Parathyroid adenoma (tissue), 2 donors: ENCODE measurements around the gene RAB14.

Experiments
- H2AFZ ChIP-seq: fragments of 300-600 bp; sonication (generic); one replicate; pipeline ENCODE4 v1.7.0; 2017; ENCODE audit warnings: antibody characterized with exemption, mild to moderate bottlenecking
- H3K27ac ChIP-seq: fragments of 300-600 bp; sonication (generic); one replicate; pipeline ENCODE4 v1.7.0; 2017
- H3K27me3 ChIP-seq: fragments of 300-600 bp; sonication (generic); one replicate; pipeline ENCODE4 v1.7.0; 2017; ENCODE audit warnings: low read length; ENCODE audit not compliant: control insufficient read depth, insufficient read depth
- H3K36me3 ChIP-seq: fragments of 300-600 bp; sonication (generic); one replicate; pipeline ENCODE4 v1.7.0; 2017; ENCODE audit warnings: low read length; ENCODE audit not compliant: control insufficient read depth, insufficient read depth
- H3K4me1 ChIP-seq: fragments of 300-600 bp; sonication (generic); one replicate; pipeline ENCODE4 v1.7.0; 2017; ENCODE audit warnings: control low read depth
- H3K4me2 ChIP-seq: fragments of 300-600 bp; sonication (generic); one replicate; pipeline ENCODE4 v1.7.0; 2017; ENCODE audit warnings: low read length
- H3K4me3 ChIP-seq: fragments of 300-600 bp; sonication (generic); one replicate; pipeline ENCODE4 v1.7.0; 2017; ENCODE audit warnings: low read depth, low read length
- H3K79me2 ChIP-seq: fragments of 300-600 bp; sonication (generic); one replicate; pipeline ENCODE4 v1.7.0; 2017; ENCODE audit warnings: control low read depth
- H3K9ac ChIP-seq: fragments of 300-600 bp; sonication (generic); one replicate; pipeline ENCODE4 v1.7.0; 2017; ENCODE audit warnings: mild to moderate bottlenecking
- H3K9me3 ChIP-seq: fragments of 300-600 bp; sonication (generic); one replicate; pipeline ENCODE4 v1.7.0; 2017; ENCODE audit warnings: low read length; ENCODE audit not compliant: control insufficient read depth
- CTCF ChIP-seq: fragments of 300-600 bp; sonication (generic); IDR thresholded peaks from one replicate; pipeline ENCODE4 v1.7.0; 2017; ENCODE audit warnings: antibody characterized with exemption, mild to moderate bottlenecking
- donor health status: primary hyperparathyroidism.

RAB14 gene

DNA sequence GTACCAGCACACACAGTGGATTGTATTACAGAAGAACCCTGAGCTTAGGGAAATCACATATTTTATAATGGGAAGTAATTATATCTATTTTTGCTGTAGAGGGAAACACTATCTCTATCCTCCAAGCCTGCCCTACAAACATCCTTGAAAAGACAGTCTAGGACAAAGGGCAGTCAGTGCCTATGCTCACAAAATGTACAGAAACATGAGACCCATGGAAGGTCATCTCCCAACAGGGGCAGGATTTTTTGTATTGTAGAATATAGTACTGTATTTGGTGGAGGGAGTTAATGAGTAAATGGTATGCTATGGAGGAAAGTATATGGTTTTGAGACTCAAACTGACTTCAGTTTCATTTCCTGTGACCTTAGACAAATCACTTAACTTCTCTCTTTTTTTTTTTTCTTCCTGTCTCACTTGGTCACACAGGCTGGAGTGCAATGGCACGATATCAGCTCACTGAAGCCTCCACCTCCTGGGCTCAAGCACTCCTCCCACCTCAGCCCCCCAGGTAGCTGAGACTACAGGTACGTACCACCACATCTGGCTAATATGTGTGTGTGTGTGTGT lies 5.8 kb upstream of the RAB14 start:
- no peak for TF ChIP-seq CTCF
- Histone ChIP-seq H3K4me2 (no peak overlapping the region), H3K4me3 (no peak overlapping the region), H3K9me3 (no peaks in the 10 kb centered on the region), H3K4me1 (no peaks in the 10 kb centered on the region), H3K9ac (no peak overlapping the region), H3K27me3 (no peaks in the 10 kb centered on the region), H2AFZ (no peak overlapping the region), H3K27ac (no peak overlapping the region), H3K36me3 (no peaks in the 10 kb centered on the region), H3K79me2 (no peaks in the 10 kb centered on the region)

- Histone ChIP-seq H3K4me3 (no peak overlapping the region), H3K9me3 (no peaks in the 10 kb centered on the region), H3K36me3 (no peaks in the 10 kb centered on the region), H3K4me1 (no peaks in the 10 kb centered on the region), H3K79me2 (no peaks in the 10 kb centered on the region), H3K4me2 (no peak overlapping the region), H3K27ac (no peak overlapping the region), H3K9ac (no peak overlapping the region), H3K27me3 (no peaks in the 10 kb centered on the region), H2AFZ (no peak overlapping the region)
- no peak for TF ChIP-seq CTCF
Measured at GRCh38 chr9:121206516-121207370, 5.1 kb upstream of the RAB14 start.

- Histone ChIP-seq H3K9ac (no peak overlapping the region), H2AFZ (no peak overlapping the region), H3K9me3 (no peaks in the 10 kb centered on the region), H3K27me3 (no peaks in the 10 kb centered on the region), H3K4me3 (no peak overlapping the region), H3K4me1 (no peaks in the 10 kb centered on the region), H3K79me2 (peaks cover 14% of the 10 kb centered on the region), H3K27ac (no peak overlapping the region), H3K4me2 (no peak overlapping the region), H3K36me3 (no peaks in the 10 kb centered on the region)
- no peak for TF ChIP-seq CTCF
Measured at GRCh38 chr9:121204611-121205010, 2.9 kb upstream of the RAB14 start.

DNA sequence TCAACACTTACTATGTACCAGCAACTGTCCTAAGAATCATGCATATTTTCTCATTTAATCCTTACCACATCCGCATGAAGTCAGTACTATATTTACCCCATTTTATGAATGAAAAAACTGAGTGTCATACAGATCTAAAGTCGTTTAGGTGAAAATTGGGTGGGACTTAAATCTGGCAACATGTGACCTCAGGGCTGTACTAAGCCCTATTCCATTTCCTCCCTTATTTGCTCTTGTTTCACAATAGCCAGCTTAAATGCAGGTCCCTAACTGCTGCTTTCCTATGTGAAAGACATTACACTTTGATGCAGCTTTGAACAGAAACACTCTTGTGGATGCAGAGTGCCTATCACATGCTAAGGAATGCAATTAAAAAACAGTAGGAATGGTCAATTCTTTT lies 2.5 kb upstream of the RAB14 start:
- Histone ChIP-seq H3K27me3 (no peaks in the 10 kb centered on the region), H3K36me3 (no peaks in the 10 kb centered on the region), H3K9me3 (no peaks in the 10 kb centered on the region), H3K27ac (no peak overlapping the region), H3K9ac (no peak overlapping the region), H3K4me2 (no peak overlapping the region), H3K4me3 (no peak overlapping the region), H3K4me1 (no peaks in the 10 kb centered on the region), H2AFZ (no peak overlapping the region), H3K79me2 (peaks cover 16% of the 10 kb centered on the region)
- no peak for TF ChIP-seq CTCF
